Left ventricle myocardium inferior (tissue), 1 donor: ENCODE data around the gene GYPA. TPM values are rescaled to one million over a fixed set of nuclear protein-coding genes. Genes with fewer than 3 reads are reported as not detected.
"Not testable (repeated sequence)": the region's sequence is repeated elsewhere in the genome, so short reads cannot be mapped to it uniquely, and the experiment has no call there.

Experiments
- DNase-seq: peaks from one replicate; pipeline ENCODE4 v3.0.0-alpha.2; 2020
- H3K27ac ChIP-seq: fragments of 200-600 bp; replicated peaks from 2 replicates; pipeline ENCODE4 v1.8.0; 2021
- H3K27me3 ChIP-seq: fragments of 200-600 bp; 2 replicates; pipeline ENCODE4 v1.8.0; 2021; ENCODE audit warnings: low read depth
- H3K36me3 ChIP-seq: fragments of 200-600 bp; 2 replicates; pipeline ENCODE4 v1.8.0; 2021
- H3K4me1 ChIP-seq: fragments of 200-600 bp; 2 replicates; pipeline ENCODE4 v1.8.0; 2021
- H3K4me3 ChIP-seq: fragments of 200-600 bp; 2 replicates; pipeline ENCODE4 v1.8.0; 2021; ENCODE audit warnings: mild to moderate bottlenecking, moderate library complexity
- H3K9me3 ChIP-seq: fragments of 200-600 bp; replicated peaks from 2 replicates; pipeline ENCODE4 v1.8.0; 2021
- intact Hi-C: fragments of 100-400 bp; cut with micrococcal nuclease; formaldehyde crosslinking; loops from one replicate; pipeline ENCODE4 v1.11.0; 2022
- total RNA-seq: library from RNA; stranded (reverse); fragmentation: NEBNext Ultra II Directional; extraction: Animal tissue kit (Norgen Biotek cat#: 25700); gene quantifications from one replicate; pipeline ENCODE4 v1.2.1, GENCODE V29; 2021
- TF ChIP-seq, protein P1 (sequence below): fragments of 200-600 bp; IDR thresholded peaks from 2 replicates; pipeline ENCODE4 v1.8.0; 2021; ENCODE audit warnings: antibody characterized with exemption, mild to moderate bottlenecking, borderline replicate concordance
- donor health status: DM: no; HTN: yes; CAD: no; lungs with severe emphysema.

Gene GYPA
- total RNA-seq, 1 donor from 2014 or later: not detected

GRCh38 chr4:144169211-144169610 lies 28.7 kb upstream of the GYPA start:
- intact Hi-C loops: no loop called here
- TF ChIP-seq, protein P1, sequence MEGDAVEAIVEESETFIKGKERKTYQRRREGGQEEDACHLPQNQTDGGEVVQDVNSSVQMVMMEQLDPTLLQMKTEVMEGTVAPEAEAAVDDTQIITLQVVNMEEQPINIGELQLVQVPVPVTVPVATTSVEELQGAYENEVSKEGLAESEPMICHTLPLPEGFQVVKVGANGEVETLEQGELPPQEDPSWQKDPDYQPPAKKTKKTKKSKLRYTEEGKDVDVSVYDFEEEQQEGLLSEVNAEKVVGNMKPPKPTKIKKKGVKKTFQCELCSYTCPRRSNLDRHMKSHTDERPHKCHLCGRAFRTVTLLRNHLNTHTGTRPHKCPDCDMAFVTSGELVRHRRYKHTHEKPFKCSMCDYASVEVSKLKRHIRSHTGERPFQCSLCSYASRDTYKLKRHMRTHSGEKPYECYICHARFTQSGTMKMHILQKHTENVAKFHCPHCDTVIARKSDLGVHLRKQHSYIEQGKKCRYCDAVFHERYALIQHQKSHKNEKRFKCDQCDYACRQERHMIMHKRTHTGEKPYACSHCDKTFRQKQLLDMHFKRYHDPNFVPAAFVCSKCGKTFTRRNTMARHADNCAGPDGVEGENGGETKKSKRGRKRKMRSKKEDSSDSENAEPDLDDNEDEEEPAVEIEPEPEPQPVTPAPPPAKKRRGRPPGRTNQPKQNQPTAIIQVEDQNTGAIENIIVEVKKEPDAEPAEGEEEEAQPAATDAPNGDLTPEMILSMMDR: no peak
- Histone ChIP-seq H3K27ac (no peak overlapping the region), H3K27me3 (no peaks in the 10 kb centered on the region), H3K4me3 (no peak overlapping the region), H3K36me3 (no peaks in the 10 kb centered on the region), H3K4me1 (no peaks in the 10 kb centered on the region), H3K9me3 (peaks cover 3% of the 10 kb centered on the region)
- DNase-seq: no peak

DNA sequence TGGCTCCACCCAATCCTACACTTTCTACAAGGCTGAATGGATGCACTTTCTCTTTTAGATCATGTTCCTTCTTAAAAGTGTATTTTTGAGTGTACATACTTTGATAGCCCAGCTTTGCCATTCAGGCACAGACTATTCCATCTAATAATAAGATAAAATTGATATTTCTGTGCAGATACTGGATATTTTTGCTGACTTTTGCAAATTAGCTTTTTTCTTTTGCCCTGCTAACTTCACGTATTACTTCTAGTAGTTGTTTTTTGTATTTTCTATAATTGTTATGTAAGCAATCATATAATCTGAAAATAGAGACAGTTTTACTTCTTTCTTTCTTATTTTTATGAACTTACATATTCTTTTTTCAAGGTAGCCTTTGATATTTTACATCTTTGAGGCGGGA lies 13.5 kb upstream of the GYPA start:
- TF ChIP-seq, protein P1: no peak
- intact Hi-C loops: no loop called here
- Histone ChIP-seq H3K27me3 (no peaks in the 10 kb centered on the region), H3K27ac (no peak overlapping the region), H3K4me1 (no peaks in the 10 kb centered on the region), H3K36me3 (no peaks in the 10 kb centered on the region), H3K4me3 (no peak overlapping the region), H3K9me3 (peaks cover 34% of the 10 kb centered on the region)
- DNase-seq: no peak

DNA sequence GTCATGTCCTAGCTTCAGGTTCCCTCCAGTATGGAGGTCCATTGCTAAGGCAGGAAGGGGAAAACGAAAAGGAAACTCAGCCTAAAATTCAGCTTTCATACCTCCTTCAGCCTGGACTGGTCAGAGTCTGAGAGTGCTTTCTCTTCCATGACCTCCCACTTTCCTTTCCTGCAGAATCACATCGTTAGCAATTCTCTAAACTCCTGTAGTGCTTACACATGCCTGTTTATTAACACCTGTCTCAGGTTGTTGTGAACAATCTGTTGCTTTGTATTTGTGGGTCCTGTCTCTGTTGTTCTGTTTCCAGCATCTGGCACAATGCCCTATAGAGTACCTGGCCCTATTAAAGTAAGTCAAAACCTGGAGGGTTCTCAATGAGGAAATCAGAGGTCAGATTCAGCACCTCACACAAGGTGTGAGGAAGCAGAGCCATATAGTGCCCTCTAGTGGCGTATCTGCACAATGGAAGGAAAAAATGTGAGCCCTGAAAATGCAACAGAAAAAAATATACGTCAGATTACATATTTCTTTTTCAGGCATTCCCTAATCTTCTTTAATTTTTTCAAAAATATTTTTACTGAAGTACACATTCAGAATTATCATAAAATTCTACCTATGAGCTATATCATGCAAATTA lies 2.3 kb upstream of the GYPA start:
- DNase-seq, H3K27ac ChIP-seq, H3K9me3 ChIP-seq, H3K4me3 ChIP-seq, H3K4me1 ChIP-seq, H3K27me3 ChIP-seq, intact Hi-C loops, H3K36me3 ChIP-seq: not testable (repeated sequence)
- TF ChIP-seq, protein P1: peak; percentile 63

DNA sequence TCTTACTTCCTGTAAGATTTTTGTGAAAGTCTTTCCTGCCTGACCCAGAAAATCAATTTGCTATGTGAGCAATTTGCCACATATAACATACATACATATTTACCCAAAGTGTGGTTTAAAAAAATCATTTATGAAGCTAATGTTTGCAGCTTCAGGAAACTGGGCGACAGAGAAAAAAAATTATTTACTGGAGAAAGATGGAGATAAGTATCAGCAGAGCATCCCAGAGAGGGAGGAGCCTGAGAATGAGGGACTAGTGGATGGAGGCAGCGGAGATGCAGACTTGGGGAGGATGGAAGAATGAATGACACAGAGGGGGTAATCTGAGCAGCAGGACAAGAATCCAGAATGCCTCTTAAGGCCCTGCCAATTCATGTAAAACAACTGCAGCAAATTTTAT lies 975 bp upstream of the GYPA start:
- H3K36me3 ChIP-seq: no peaks in the 10 kb centered on the region
- no peak overlapping the region for H3K27ac ChIP-seq
- H3K27me3 ChIP-seq: peaks cover 8% of the 10 kb centered on the region
- TF ChIP-seq, protein P1: no peak
- no peak for DNase-seq
- no peak overlapping the region for H3K4me3 ChIP-seq
- no peaks in the 10 kb centered on the region for H3K4me1 ChIP-seq
- no peaks in the 10 kb centered on the region for H3K9me3 ChIP-seq
- intact Hi-C loops: no loop called here

- H3K4me1 ChIP-seq, DNase-seq, H3K36me3 ChIP-seq, H3K9me3 ChIP-seq, H3K27me3 ChIP-seq, H3K4me3 ChIP-seq, H3K27ac ChIP-seq, intact Hi-C loops: not testable (repeated sequence)
Observed at GRCh38 chr4:144139991-144140390, 527 bp downstream of the GYPA start.

- intact Hi-C loops, H3K4me1 ChIP-seq, H3K27me3 ChIP-seq, H3K4me3 ChIP-seq, H3K27ac ChIP-seq, H3K9me3 ChIP-seq, H3K36me3 ChIP-seq, DNase-seq: not testable (repeated sequence)
Observed at GRCh38 chr4:144139547-144139946, 971 bp downstream of the GYPA start.

- H3K4me1 ChIP-seq, H3K4me3 ChIP-seq, H3K36me3 ChIP-seq, DNase-seq, H3K9me3 ChIP-seq, intact Hi-C loops, H3K27ac ChIP-seq, H3K27me3 ChIP-seq: not testable (repeated sequence)
Observed at GRCh38 chr4:144138239-144138638, 2.3 kb downstream of the GYPA start.

DNA sequence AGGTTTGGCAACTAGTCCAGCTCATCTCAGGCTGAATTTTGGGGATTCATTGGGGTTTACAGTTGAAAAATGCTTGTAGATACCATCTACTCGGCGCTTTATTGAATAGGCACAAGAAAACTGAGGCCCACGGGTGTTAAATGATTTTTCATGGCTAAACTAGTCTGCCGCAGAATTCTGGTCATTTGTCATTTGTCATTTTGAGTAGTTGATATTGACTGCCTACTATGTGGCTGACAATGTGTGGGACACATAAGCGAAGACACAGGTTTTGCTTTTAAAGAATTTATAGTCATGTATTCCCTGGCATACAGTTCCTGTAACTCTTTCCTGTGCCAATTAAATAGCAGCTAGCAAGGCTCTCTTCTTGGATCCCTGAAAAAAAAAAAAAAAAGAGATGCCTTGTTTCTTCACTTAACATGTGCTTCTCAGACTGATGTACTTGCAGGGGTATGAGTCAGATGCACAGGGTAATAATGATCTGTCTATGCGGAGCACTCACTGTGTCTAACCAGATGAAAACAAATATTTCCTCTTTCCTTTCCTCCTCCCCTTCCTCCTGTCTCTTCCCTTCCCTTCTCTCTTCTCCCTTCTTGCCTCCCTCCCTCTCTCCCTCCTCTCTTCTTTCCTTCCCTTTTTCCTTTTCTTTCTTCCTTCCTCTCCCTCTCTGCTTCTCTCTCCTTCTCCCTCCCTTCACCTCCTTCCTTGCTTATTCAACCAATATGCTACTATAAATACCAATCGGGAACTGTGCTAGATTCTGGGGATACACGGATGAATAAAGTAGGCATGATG lies 3.2 kb downstream of the GYPA start:
- H3K36me3 ChIP-seq, H3K9me3 ChIP-seq, H3K27me3 ChIP-seq, H3K4me1 ChIP-seq, DNase-seq, intact Hi-C loops, H3K4me3 ChIP-seq, H3K27ac ChIP-seq: not testable (repeated sequence)

- H3K27me3 ChIP-seq, H3K4me1 ChIP-seq, H3K27ac ChIP-seq, intact Hi-C loops, H3K4me3 ChIP-seq, H3K36me3 ChIP-seq, DNase-seq, H3K9me3 ChIP-seq: not testable (repeated sequence)
Observed at GRCh38 chr4:144136189-144136588, 4.3 kb downstream of the GYPA start.

GRCh38 chr4:144130167-144130566 lies 10.4 kb downstream of the GYPA start:
- H3K27me3 ChIP-seq, DNase-seq, H3K4me3 ChIP-seq, H3K27ac ChIP-seq, H3K4me1 ChIP-seq, H3K36me3 ChIP-seq, H3K9me3 ChIP-seq, intact Hi-C loops: not testable (repeated sequence)
